Thyroid gland (tissue), 4 donors: ENCODE measurements around the gene CCDC85A.

Source experiments
- POLR2A ChIP-seq, 2 donors: fragments of 450-650 bp; IDR thresholded peaks; one replicate each; pipeline ENCODE4 v1.6.1; 2017; ENCODE audit warnings: antibody characterized with exemption in 2 of 2, mild to moderate bottlenecking in 2 of 2, moderate library complexity in 1 of 2
- TF ChIP-seq, protein P1 (sequence below), 6 experiments: fragments of 200-600 bp in 3 of 6; fragments of 450-650 bp in 3 of 6; sonication (generic) in 3 of 6; IDR thresholded peaks; one replicate each; pipeline ENCODE4 v1.5.1; 2016 to 2019; ENCODE audit warnings: antibody characterized with exemption in 6 of 6, mild to moderate bottlenecking in 2 of 6, inconsistent platforms in 1 of 6, moderate library complexity in 1 of 6

GRCh38 chr2:56167616-56168562, 15.9 kb upstream of the CCDC85A start:
- TF ChIP-seq, protein P1, sequence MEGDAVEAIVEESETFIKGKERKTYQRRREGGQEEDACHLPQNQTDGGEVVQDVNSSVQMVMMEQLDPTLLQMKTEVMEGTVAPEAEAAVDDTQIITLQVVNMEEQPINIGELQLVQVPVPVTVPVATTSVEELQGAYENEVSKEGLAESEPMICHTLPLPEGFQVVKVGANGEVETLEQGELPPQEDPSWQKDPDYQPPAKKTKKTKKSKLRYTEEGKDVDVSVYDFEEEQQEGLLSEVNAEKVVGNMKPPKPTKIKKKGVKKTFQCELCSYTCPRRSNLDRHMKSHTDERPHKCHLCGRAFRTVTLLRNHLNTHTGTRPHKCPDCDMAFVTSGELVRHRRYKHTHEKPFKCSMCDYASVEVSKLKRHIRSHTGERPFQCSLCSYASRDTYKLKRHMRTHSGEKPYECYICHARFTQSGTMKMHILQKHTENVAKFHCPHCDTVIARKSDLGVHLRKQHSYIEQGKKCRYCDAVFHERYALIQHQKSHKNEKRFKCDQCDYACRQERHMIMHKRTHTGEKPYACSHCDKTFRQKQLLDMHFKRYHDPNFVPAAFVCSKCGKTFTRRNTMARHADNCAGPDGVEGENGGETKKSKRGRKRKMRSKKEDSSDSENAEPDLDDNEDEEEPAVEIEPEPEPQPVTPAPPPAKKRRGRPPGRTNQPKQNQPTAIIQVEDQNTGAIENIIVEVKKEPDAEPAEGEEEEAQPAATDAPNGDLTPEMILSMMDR (IDR thresholded peaks at IDR 0.05) = no peak
- no peak for TF ChIP-seq POLR2A (IDR thresholded peaks at IDR 0.05)
